GM20000 (cell line): Measurements from ENCODE around the gene ELK4.
A peak's percentile ranks its signal among the peaks of the same experiment; 100 is the strongest.

ENCODE experiments used
- DNase-seq: peaks from one replicate; pipeline ENCODE4 v3.0.0; 2012; ENCODE audit warnings: low spot score
- TF ChIP-seq, protein P1 (sequence below): IDR thresholded peaks from 2 replicates; pipeline ENCODE4 v1.5.1; 2012; ENCODE audit warnings: mild to moderate bottlenecking, control low read depth; ENCODE audit errors: extremely low read depth, missing control alignments

The ELK4 gene

GRCh38 chr1:205676002-205676401 lies 44.2 kb upstream of the ELK4 start:
- no peak for DNase-seq
- TF ChIP-seq, protein P1, sequence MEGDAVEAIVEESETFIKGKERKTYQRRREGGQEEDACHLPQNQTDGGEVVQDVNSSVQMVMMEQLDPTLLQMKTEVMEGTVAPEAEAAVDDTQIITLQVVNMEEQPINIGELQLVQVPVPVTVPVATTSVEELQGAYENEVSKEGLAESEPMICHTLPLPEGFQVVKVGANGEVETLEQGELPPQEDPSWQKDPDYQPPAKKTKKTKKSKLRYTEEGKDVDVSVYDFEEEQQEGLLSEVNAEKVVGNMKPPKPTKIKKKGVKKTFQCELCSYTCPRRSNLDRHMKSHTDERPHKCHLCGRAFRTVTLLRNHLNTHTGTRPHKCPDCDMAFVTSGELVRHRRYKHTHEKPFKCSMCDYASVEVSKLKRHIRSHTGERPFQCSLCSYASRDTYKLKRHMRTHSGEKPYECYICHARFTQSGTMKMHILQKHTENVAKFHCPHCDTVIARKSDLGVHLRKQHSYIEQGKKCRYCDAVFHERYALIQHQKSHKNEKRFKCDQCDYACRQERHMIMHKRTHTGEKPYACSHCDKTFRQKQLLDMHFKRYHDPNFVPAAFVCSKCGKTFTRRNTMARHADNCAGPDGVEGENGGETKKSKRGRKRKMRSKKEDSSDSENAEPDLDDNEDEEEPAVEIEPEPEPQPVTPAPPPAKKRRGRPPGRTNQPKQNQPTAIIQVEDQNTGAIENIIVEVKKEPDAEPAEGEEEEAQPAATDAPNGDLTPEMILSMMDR, result no peak

GRCh38 chr1:205675247-205675646 lies 43.4 kb upstream of the ELK4 start:
- TF ChIP-seq, protein P1, result no peak
- DNase-seq, result no peak

GRCh38 chr1:205672970-205673369 lies 41.2 kb upstream of the ELK4 start:
- TF ChIP-seq, protein P1, result no peak
- no peak for DNase-seq

- TF ChIP-seq, protein P1, result no peak
- DNase-seq, result no peak
Measured at GRCh38 chr1:205672395-205672889, 40.6 kb upstream of the ELK4 start.

DNA sequence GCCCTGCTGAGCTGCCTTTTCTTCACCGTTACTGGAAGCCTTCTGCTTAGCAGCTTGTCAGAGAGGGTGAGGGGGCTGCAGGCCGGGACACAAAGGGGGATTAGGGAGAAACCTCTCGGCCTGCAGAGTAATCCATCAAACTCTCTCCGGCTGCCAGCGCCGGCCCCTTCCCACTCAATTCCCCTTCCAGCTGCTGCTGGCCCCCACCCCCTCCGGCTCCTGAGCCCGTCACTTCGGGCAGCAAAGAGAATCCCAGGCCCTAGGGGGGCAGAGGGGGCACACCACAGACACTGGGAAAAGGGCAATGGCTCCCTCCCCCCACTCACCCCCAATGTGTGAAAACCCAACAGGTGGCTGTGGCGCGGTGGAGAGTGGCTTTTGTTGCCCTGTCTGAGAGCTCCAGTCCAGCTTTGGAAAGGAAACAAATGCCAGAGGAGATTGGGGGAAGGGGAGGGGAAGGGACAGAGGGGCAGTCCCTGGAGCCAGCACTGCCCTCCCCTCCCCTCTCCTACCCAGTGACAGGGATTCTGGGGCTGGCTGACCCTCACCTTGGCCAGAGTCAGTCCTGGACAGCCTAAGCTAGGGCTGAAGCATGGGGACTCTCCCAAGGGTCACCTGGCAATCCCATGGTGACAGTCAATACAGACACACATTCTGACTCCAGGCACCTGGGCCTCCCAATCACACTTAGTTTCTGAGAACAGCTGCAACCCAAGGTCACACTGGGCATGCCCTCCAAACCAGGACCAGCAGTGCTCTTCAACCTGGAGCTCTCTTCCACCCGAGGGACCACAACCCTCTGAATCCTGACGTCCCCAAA lies 39.0 kb upstream of the ELK4 start:
- DNase-seq, result peak; percentile 38
- TF ChIP-seq, protein P1, result no peak

DNA sequence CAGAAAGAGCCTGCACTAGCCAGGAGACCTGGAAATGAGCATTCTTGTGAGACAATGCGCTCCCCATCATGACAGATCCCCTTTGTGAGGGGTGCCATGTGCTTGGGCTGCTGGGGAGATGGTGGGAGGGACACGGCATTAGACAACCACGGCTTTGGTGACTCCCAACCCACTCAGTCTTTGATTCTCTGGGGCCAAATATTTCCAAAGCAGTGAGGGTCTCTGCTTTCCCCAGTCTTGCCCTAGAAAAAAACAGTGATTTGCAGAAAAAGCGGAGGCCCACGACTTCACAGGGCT lies 38.3 kb upstream of the ELK4 start:
- TF ChIP-seq, protein P1, result no peak
- DNase-seq, result peak; percentile 37

DNA sequence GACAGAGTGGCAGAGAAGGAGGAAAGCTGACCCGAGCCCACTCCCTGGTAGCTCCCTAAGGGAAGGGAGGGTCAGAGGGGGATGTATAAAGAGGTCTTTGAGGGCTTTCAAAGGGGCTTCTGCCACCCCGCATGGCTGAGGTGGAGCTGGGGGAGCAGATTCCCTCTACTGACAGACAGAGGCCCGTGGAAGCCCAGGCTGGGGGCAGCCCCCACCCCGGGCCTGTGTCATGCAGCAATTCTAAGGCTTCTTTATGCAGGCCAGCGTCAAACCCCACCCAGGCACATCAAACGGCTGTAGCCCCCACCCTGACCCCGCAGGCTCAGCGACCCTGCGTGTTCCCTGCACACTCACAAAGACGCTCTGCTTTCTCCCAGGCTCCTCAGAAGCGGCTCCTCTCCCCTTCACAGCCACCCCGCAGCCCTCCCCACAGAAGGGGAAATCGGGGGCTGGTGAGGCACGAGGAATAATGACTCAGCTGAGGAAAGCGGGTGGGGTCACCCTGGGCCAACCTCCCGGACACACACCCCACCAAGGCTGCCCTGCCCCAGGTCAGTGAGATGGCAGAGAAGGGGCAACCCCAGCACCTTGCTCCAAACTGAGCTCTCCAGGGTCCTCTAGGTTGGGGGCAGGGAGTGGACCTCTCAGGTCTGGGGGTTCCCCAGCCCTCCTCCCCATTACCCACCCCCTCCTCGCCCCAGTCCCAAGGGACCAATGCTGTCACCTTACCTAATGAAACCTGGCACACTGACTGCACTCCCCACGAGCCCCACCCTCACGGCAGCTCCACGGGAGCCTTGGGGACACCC lies 37.7 kb upstream of the ELK4 start:
- TF ChIP-seq, protein P1, result no peak
- peak; percentile 70 for DNase-seq
